ENCODE measurements around the gene IL1RAPL2. TPM values are rescaled to one million over a fixed set of nuclear protein-coding genes. Genes with fewer than 3 reads are reported as not detected.

The IL1RAPL2 gene
- total RNA-seq, 4 donors from 2014 or later, result 0.16 TPM; not detected in 3

- Histone ChIP-seq H3K9me3 (no peaks in the 10 kb centered on the region), H3K4me1 (no peaks in the 10 kb centered on the region), H3K4me3 (no peak overlapping the region), H3K27ac (no peak overlapping the region), H3K36me3 (no peaks in the 10 kb centered on the region), H3K27me3 (no peaks in the 10 kb centered on the region)
- no peak for TF ChIP-seq POLR2A (IDR thresholded peaks at IDR 0.05)
- no peak for TF ChIP-seq POLR2AphosphoS5 (IDR thresholded peaks at IDR 0.05)
- no peak for TF ChIP-seq EP300 (IDR thresholded peaks at IDR 0.05; ENCODE audit: low read depth)
- no peak for TF ChIP-seq CTCF (IDR thresholded peaks at IDR 0.05)
- DNase-seq, result no peak
- in situ Hi-C loops (cut with MboI; ENCODE audit: low pct_ligation_motif_present in 1 of 4, low pct_unique_long_range_greater_than_20kb in 1 of 4, low sequenced_read_pairs in 3 of 4), result no loop called here
- intact Hi-C loops (cut with DNase I; ENCODE audit: low total_unique reads), result no loop called here
Observed at GRCh38 chrX:104995546-104995945, 429.5 kb downstream of the IL1RAPL2 start.

- in situ Hi-C loops (cut with MboI; ENCODE audit: low pct_ligation_motif_present in 1 of 4, low pct_unique_long_range_greater_than_20kb in 1 of 4, low sequenced_read_pairs in 3 of 4), result no loop called here
- no peak overlapping the region for H3K27ac ChIP-seq
- H3K4me3 ChIP-seq, result no peak overlapping the region
- no peaks in the 10 kb centered on the region for H3K4me1 ChIP-seq
- TF ChIP-seq CTCF (IDR thresholded peaks at IDR 0.05), result no peak
- TF ChIP-seq EP300 (IDR thresholded peaks at IDR 0.05; ENCODE audit: low read depth), result no peak
- no peak for TF ChIP-seq POLR2A (IDR thresholded peaks at IDR 0.05)
- H3K9me3 ChIP-seq, result no peaks in the 10 kb centered on the region
- H3K27me3 ChIP-seq, result no peaks in the 10 kb centered on the region
- no peaks in the 10 kb centered on the region for H3K36me3 ChIP-seq
- WGBS, 2 donors (ENCODE audit: low coverage in 1 of 2), result 44 to 63% methylated on average over 2 to 3 of the region's 3 CpGs
- no peak for DNase-seq
- intact Hi-C loops (cut with DNase I; ENCODE audit: low total_unique reads), result no loop called here
Observed at GRCh38 chrX:105006103-105006502, 440.1 kb downstream of the IL1RAPL2 start.

GRCh38 chrX:105006996-105007395, 441.0 kb downstream of the IL1RAPL2 start:
- no peak overlapping the region for H3K27ac ChIP-seq
- H3K4me3 ChIP-seq, result no peak overlapping the region
- H3K27me3 ChIP-seq, result no peaks in the 10 kb centered on the region
- H3K9me3 ChIP-seq, result no peaks in the 10 kb centered on the region
- H3K36me3 ChIP-seq, result no peaks in the 10 kb centered on the region
- in situ Hi-C loops (cut with MboI; ENCODE audit: low pct_ligation_motif_present in 1 of 4, low pct_unique_long_range_greater_than_20kb in 1 of 4, low sequenced_read_pairs in 3 of 4), result no loop called here
- intact Hi-C loops (cut with DNase I; ENCODE audit: low total_unique reads), result no loop called here
- no peak for DNase-seq
- H3K4me1 ChIP-seq, result no peaks in the 10 kb centered on the region
- TF ChIP-seq EP300 (IDR thresholded peaks at IDR 0.05; ENCODE audit: low read depth) (no peak), POLR2AphosphoS5 (IDR thresholded peaks at IDR 0.05) (no peak)

GRCh38 chrX:105013719-105014118, 447.7 kb downstream of the IL1RAPL2 start:
- Histone ChIP-seq H3K27me3 (no peaks in the 10 kb centered on the region), H3K9me3 (no peaks in the 10 kb centered on the region), H3K36me3 (no peaks in the 10 kb centered on the region), H3K4me3 (no peak overlapping the region), H3K4me1 (no peaks in the 10 kb centered on the region), H3K27ac (no peak overlapping the region)
- DNase-seq, result no peak
- WGBS, 2 donors (ENCODE audit: low coverage in 1 of 2), result 58% methylated on average over 2 of the region's 2 CpGs; no CpG with 5 or more reads in 1 of the 2 donors
- intact Hi-C loops (cut with DNase I; ENCODE audit: low total_unique reads), result no loop called here
- in situ Hi-C loops (cut with MboI; ENCODE audit: low pct_ligation_motif_present in 1 of 4, low pct_unique_long_range_greater_than_20kb in 1 of 4, low sequenced_read_pairs in 3 of 4), result no loop called here
- no peak for TF ChIP-seq CTCF (IDR thresholded peaks at IDR 0.05)
- no peak for TF ChIP-seq POLR2A (IDR thresholded peaks at IDR 0.05)
- TF ChIP-seq EP300 (IDR thresholded peaks at IDR 0.05; ENCODE audit: low read depth), result no peak
- TF ChIP-seq POLR2AphosphoS5 (IDR thresholded peaks at IDR 0.05), result no peak

GRCh38 chrX:105017641-105018040, 451.6 kb downstream of the IL1RAPL2 start:
- Histone ChIP-seq H3K36me3 (no peaks in the 10 kb centered on the region), H3K4me3 (no peak overlapping the region), H3K27me3 (no peaks in the 10 kb centered on the region), H3K27ac (no peak overlapping the region), H3K9me3 (no peaks in the 10 kb centered on the region), H3K4me1 (no peaks in the 10 kb centered on the region)
- DNase-seq, result no peak
- in situ Hi-C loops (cut with MboI; ENCODE audit: low pct_ligation_motif_present in 1 of 4, low pct_unique_long_range_greater_than_20kb in 1 of 4, low sequenced_read_pairs in 3 of 4), result no loop called here
- intact Hi-C loops (cut with DNase I; ENCODE audit: low total_unique reads), result no loop called here
- TF ChIP-seq CTCF (IDR thresholded peaks at IDR 0.05), result no peak
- TF ChIP-seq EP300 (IDR thresholded peaks at IDR 0.05; ENCODE audit: low read depth), result no peak
- no peak for TF ChIP-seq POLR2AphosphoS5 (IDR thresholded peaks at IDR 0.05)
- no peak for TF ChIP-seq POLR2A (IDR thresholded peaks at IDR 0.05)
- 51% methylated on average over 2 of the region's 2 CpGs; no CpG with 5 or more reads in 1 of the 2 donors for WGBS, 2 donors (ENCODE audit: low coverage in 1 of 2)

Measured in transverse colon (tissue), 4 donors.